Ovary (tissue), 9 donors: ENCODE measurements around the gene KRT31. TPM values are rescaled to one million over a fixed set of nuclear protein-coding genes. Genes with fewer than 3 reads are reported as not detected.

Source experiments
- DNase-seq, 5 donors: peaks; one replicate each; pipeline ENCODE4 v3.0.0-alpha.2; 2019 to 2020
- H3K27ac ChIP-seq, 2 donors: fragments of 200-600 bp; one replicate each; pipeline versions ENCODE4 v1.5.1 to v1.8.0; 2019 to 2022
- H3K27me3 ChIP-seq: fragments of 200-600 bp; one replicate; pipeline ENCODE4 v1.8.0; 2022
- H3K36me3 ChIP-seq: fragments of 200-600 bp; sonication (generic); one replicate; pipeline ENCODE4 v1.5.1; 2019
- H3K4me1 ChIP-seq: one replicate; pipeline ENCODE4 v1.8.1; 2013; ENCODE audit warnings: mild to moderate bottlenecking, moderate library complexity; ENCODE audit not compliant: insufficient read depth
- H3K4me3 ChIP-seq: fragments of 200-600 bp; sonication (generic); one replicate; pipeline ENCODE4 v1.5.1; 2017
- H3K9me3 ChIP-seq, 2 donors: fragments of 200-600 bp in 1 of 2; sonication (generic) in 1 of 2; one replicate each; pipeline versions ENCODE4 v1.5.1 to v1.8.1; 2013 to 2019; ENCODE audit warnings: mild to moderate bottlenecking in 1 of 2, moderate library complexity in 1 of 2
- CTCF ChIP-seq, 3 donors: fragments of 450-650 bp in 2 of 3; fragments of 200-600 bp in 1 of 3; IDR thresholded peaks; one replicate each; pipeline versions ENCODE4 v1.5.1 to v1.8.0; 2016 to 2022; ENCODE audit warnings: antibody characterized with exemption in 3 of 3, mild to moderate bottlenecking in 1 of 3
- EP300 ChIP-seq: sonication (generic); formaldehyde crosslinking; IDR thresholded peaks from one replicate; pipeline ENCODE4 v1.6.1; 2017; ENCODE audit warnings: antibody characterized with exemption
- POLR2A ChIP-seq: fragments of 450-650 bp; IDR thresholded peaks from one replicate; pipeline ENCODE4 v1.6.1; 2017; ENCODE audit warnings: antibody characterized with exemption, mild to moderate bottlenecking, moderate library complexity
- WGBS, 3 donors: extraction: QIAGEN DNeasy Blood & Tissue Kit in 1 of 3; methylation state at CpG; one replicate each; pipeline versions ENCODE4 v1.1.5 to v1.1.7; 2013 to 2017; 5-methylcytosine and 5-hydroxymethylcytosine counted together
- intact Hi-C, 4 donors: fragments of 100-400 bp; cut with DNase I; formaldehyde crosslinking; loops; one replicate each; pipeline versions ENCODE4 v1.11.0 to v1.15.1; 2022 to 2023
- polyA plus RNA-seq, 2 donors: library from polyadenylated mRNA; stranded (reverse); fragments of 200-250 nt in 1 of 2; fragments of 350-450 nt in 1 of 2; fragmentation: Illumina TruSeq in 1 of 2; extraction: RNeasy Lipid Tissue Mini Kit (QIAGEN cat#74804) in 1 of 2; gene quantifications; one replicate each; pipeline ENCODE4 v1.2.3, GENCODE V29; 2013 to 2014
- total RNA-seq, 7 donors: library from RNA; depleted of rRNA in 2 of 7; stranded (reverse); fragments of >200 nt in 2 of 7; fragmentation: NEBNext Ultra II Directional in 3 of 7; extraction: Animal tissue kit (Norgen Biotek cat#: 25700) in 3 of 7; gene quantifications; one replicate each; pipeline versions ENCODE4 v1.1.0 to v1.2.4, GENCODE V29; 2016 to 2023
- donor health status: DM: no; HTN: no; CAD: no; lungs with moderate emphysema.
- donor health status: DM: no; HTN: no; CAD: no.
- donor health status: Bipolar disorder and iron deficiency.
- donor health status: DM: yes; HTN: yes; CAD: no.
- donor health status: DM: no; HTN: no; CAD: no.
- donor health status: DM: yes; HTN: yes; CAD: no.

KRT31 gene
- total and polyA plus RNA-seq, 9 donors, result not detected

GRCh38 chr17:41420134-41420533, 22.7 kb upstream of the KRT31 start:
- TF ChIP-seq POLR2A (no peak), CTCF (IDR thresholded peaks at IDR 0.05) (no peak)
- H3K27ac ChIP-seq, result no peak overlapping the region
- WGBS, 3 donors, result 38 to 46% (median 40%) methylated on average over 4 of the region's 4 CpGs

DNA sequence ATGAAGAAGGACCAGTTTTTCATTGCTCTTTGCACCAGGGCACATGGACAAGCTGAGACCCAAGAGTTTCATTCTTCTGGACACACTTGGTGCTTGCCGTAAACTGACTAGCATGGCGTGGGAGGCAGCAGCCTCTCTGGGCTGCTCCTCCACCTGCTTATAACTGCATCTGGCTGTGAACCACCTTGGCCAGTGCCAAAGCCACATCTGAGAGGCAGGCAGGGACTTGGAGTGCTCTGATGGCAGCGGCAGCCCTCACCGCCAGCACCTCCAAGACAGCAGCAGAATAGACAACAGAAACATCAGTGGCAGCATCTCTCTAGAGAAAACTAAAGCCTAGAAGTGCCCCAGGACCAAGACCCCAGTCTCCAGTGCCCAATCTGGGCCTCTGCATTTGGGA, 22.3 kb upstream of the KRT31 start:
- no peak for DNase-seq
- no peak overlapping the region for H3K4me3 ChIP-seq
- H3K27ac ChIP-seq, result no peak overlapping the region
- no peak for TF ChIP-seq CTCF (IDR thresholded peaks at IDR 0.05)
- no peak for TF ChIP-seq EP300
- TF ChIP-seq POLR2A, result no peak
- no peaks in the 10 kb centered on the region for H3K9me3 ChIP-seq
- 93 to 95% (median 93%) methylated on average over 4 of the region's 4 CpGs for WGBS, 3 donors
- intact Hi-C loops, result loop anchor here in 2 of 4 donors (10.0 kb wide), 1 partner anchor 105 kb away; the partner anchor contains the start of gene KRT19 (in 2 of the 2)
- H3K36me3 ChIP-seq, result no peaks in the 10 kb centered on the region
- no peaks in the 10 kb centered on the region for H3K27me3 ChIP-seq
- peaks cover 28% of the 10 kb centered on the region for H3K4me1 ChIP-seq

More at GRCh38 chr17:41420134-41420533, 22.7 kb upstream of the KRT31 start:
- intact Hi-C loops, result no loop called here
- Histone ChIP-seq H3K4me1 (peaks cover 25% of the 10 kb centered on the region), H3K4me3 (no peak overlapping the region), H3K36me3 (no peaks in the 10 kb centered on the region), H3K9me3 (no peaks in the 10 kb centered on the region), H3K27me3 (no peaks in the 10 kb centered on the region)
- no peak for DNase-seq

- no peak for DNase-seq
- WGBS, 3 donors, result 61 to 73% (median 65%) methylated on average over 7 of the region's 7 CpGs
- Histone ChIP-seq H3K4me1 (peaks cover 36% of the 10 kb centered on the region), H3K27ac (no peak overlapping the region), H3K9me3 (no peaks in the 10 kb centered on the region), H3K27me3 (no peaks in the 10 kb centered on the region), H3K36me3 (no peaks in the 10 kb centered on the region), H3K4me3 (no peak overlapping the region)
- TF ChIP-seq CTCF (IDR thresholded peaks at IDR 0.05) (no peak), POLR2A (no peak), EP300 (no peak)
- intact Hi-C loops, result loop anchor here in 2 of 4 donors (10.0 kb wide), 1 partner anchor 107 kb away; the partner anchor contains the start of gene KRT19 (in 2 of the 2)
These were observed 20.9 kb upstream of the KRT31 start for GRCh38 chr17:41418116-41418860.

DNA sequence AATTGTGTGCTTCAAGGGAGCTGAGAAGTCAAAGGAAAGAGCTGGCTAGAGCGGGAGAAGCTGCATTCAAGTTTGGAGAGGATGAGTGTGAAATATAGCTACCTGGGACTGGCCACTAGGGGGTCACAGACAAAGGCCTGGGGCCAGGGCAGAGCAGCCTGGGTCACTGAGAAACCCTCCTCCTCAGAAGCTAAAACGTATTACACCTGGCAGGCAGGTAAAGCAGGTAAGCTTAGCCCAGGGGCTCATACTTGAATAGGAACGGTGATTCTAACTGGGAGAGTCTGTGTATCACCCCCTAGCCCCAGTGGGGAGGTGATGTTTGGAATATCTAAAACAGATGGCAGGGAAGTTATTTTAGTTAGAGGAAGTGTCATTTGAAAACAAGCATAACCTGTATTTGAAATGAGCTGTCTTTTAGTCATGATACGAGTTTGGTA, 20.2 kb upstream of the KRT31 start:
- intact Hi-C loops, result loop anchor here in 2 of 4 donors (10.0 kb wide), 1 partner anchor 107 kb away; the partner anchor contains the start of gene KRT19 (in 2 of the 2)
- 23 to 58% (median 33%) methylated on average over 4 of the region's 4 CpGs for WGBS, 3 donors

More for the DNA sequence above, 20.2 kb upstream of the KRT31 start:
- Histone ChIP-seq H3K4me1 (peaks cover 36% of the 10 kb centered on the region), H3K27me3 (no peaks in the 10 kb centered on the region), H3K4me3 (no peak overlapping the region), H3K9me3 (no peaks in the 10 kb centered on the region), H3K27ac (no peak overlapping the region), H3K36me3 (no peaks in the 10 kb centered on the region)
- TF ChIP-seq POLR2A (no peak), EP300 (no peak), CTCF (IDR thresholded peaks at IDR 0.05) (no peak)
- no peak for DNase-seq
